Mesendoderm (in vitro differentiated cells): Measurements from ENCODE around the gene OBSCN.

Experiments used
- DNase-seq: peaks from one replicate; pipeline ENCODE4 v3.0.0; 2013
- H2AK5ac ChIP-seq: 2 replicates; pipeline ENCODE4 v1.6.1; 2013; ENCODE audit warnings: low read length, inconsistent platforms
- H2BK120ac ChIP-seq: 2 replicates; pipeline ENCODE4 v1.6.1; 2013; ENCODE audit warnings: low read depth, mild to moderate bottlenecking, low read length, moderate library complexity, mixed read lengths
- H2BK15ac ChIP-seq: replicated peaks from 2 replicates; pipeline ENCODE4 v1.6.1; 2013; ENCODE audit warnings: low read depth, mild to moderate bottlenecking, moderate library complexity
- H2BK5ac ChIP-seq: 2 replicates; pipeline ENCODE4 v1.6.1; 2013; ENCODE audit warnings: low read length, inconsistent platforms
- H3K18ac ChIP-seq: 2 replicates; pipeline ENCODE4 v1.6.1; 2013; ENCODE audit warnings: mild to moderate bottlenecking, low read length, mixed read lengths
- H3K23ac ChIP-seq: one replicate; pipeline ENCODE4 v1.6.1; 2013; ENCODE audit warnings: low read length
- H3K27ac ChIP-seq: 2 replicates; pipeline ENCODE4 v1.5.1; 2013; ENCODE audit warnings: low read depth, mild to moderate bottlenecking, inconsistent platforms, low read length, moderate library complexity
- H3K27me3 ChIP-seq: 2 replicates; pipeline ENCODE4 v1.6.1; 2013; ENCODE audit warnings: low read length, control low read depth, mild to moderate bottlenecking, inconsistent platforms; ENCODE audit not compliant: insufficient read depth, poor library complexity
- H3K36me3 ChIP-seq: 2 replicates; pipeline ENCODE4 v1.6.1; 2013; ENCODE audit warnings: low read length, inconsistent platforms; ENCODE audit not compliant: control insufficient read depth, insufficient read depth
- H3K4ac ChIP-seq: one replicate; pipeline ENCODE4 v1.6.1; 2013; ENCODE audit warnings: low read depth, mild to moderate bottlenecking, low read length, moderate library complexity
- H3K4me1 ChIP-seq: 2 replicates; pipeline ENCODE4 v1.6.1; 2013; ENCODE audit warnings: low read depth, low read length, inconsistent platforms; ENCODE audit not compliant: control insufficient read depth
- H3K4me2 ChIP-seq: 2 replicates; pipeline ENCODE4 v1.6.1; 2013; ENCODE audit warnings: low read length
- H3K4me3 ChIP-seq: 2 replicates; pipeline ENCODE4 v1.5.1; 2013; ENCODE audit warnings: mild to moderate bottlenecking, low read length
- H3K56ac ChIP-seq: one replicate; pipeline ENCODE4 v1.6.1; 2013; ENCODE audit warnings: low read length
- H3K79me1 ChIP-seq: 2 replicates; pipeline ENCODE4 v1.6.1; 2013; ENCODE audit warnings: low read length, inconsistent platforms
- H3K79me2 ChIP-seq: 2 replicates; pipeline ENCODE4 v1.6.1; 2013; ENCODE audit warnings: mild to moderate bottlenecking, low read length; ENCODE audit not compliant: control insufficient read depth, insufficient read depth
- H3K9ac ChIP-seq: 2 replicates; pipeline ENCODE4 v1.6.1; 2013; ENCODE audit warnings: low read length, inconsistent platforms
- H4K5ac ChIP-seq: one replicate; pipeline ENCODE4 v1.6.1; 2013; ENCODE audit warnings: low read length
- H4K8ac ChIP-seq: one replicate; pipeline ENCODE4 v1.6.1; 2013; ENCODE audit warnings: low read depth, mild to moderate bottlenecking, control low read depth, low read length, moderate library complexity
- WGBS: extraction: QIAGEN DNeasy Blood & Tissue Kit; methylation state at CpG from one replicate; pipeline ENCODE4 v1.1.7; 2013; ENCODE audit warnings: low lambda C conversion rate, missing lambda C conversion rate; ENCODE audit not compliant: insufficient coverage; ENCODE audit errors: extremely low coverage; 5-methylcytosine and 5-hydroxymethylcytosine counted together

The OBSCN gene

GRCh38 chr1:228361314-228362140 lies 153.7 kb downstream of the OBSCN start:
- H4K5ac ChIP-seq: no peak overlapping the region
- H3K56ac ChIP-seq: no peak overlapping the region
- no peak overlapping the region for H2BK15ac ChIP-seq
- no peak overlapping the region for H4K8ac ChIP-seq
- H3K27ac ChIP-seq: no peak overlapping the region
- H3K79me2 ChIP-seq: no peaks in the 10 kb centered on the region
- no peak overlapping the region for H3K18ac ChIP-seq
- H3K36me3 ChIP-seq: no peaks in the 10 kb centered on the region
- H3K79me1 ChIP-seq: no peaks in the 10 kb centered on the region
- no peak overlapping the region for H3K9ac ChIP-seq
- no peak overlapping the region for H2AK5ac ChIP-seq
- H3K4ac ChIP-seq: no peak overlapping the region
- WGBS: no CpG with 5 or more reads among the region's 26 CpGs
- H3K23ac ChIP-seq: no peak overlapping the region
- DNase-seq: no peak
- H3K4me1 ChIP-seq: no peaks in the 10 kb centered on the region
- H3K4me3 ChIP-seq: no peak overlapping the region
- H3K27me3 ChIP-seq: no peaks in the 10 kb centered on the region
- no peak overlapping the region for H2BK120ac ChIP-seq
- H2BK5ac ChIP-seq: no peak overlapping the region
- H3K4me2 ChIP-seq: no peak overlapping the region

- Histone ChIP-seq H3K27ac (no peak overlapping the region), H3K79me2 (no peaks in the 10 kb centered on the region), H4K8ac (no peak overlapping the region), H3K23ac (no peak overlapping the region), H3K18ac (no peak overlapping the region), H2BK5ac (no peak overlapping the region), H2BK15ac (no peak overlapping the region), H3K4me1 (no peaks in the 10 kb centered on the region), H3K56ac (no peak overlapping the region), H3K4me2 (no peak overlapping the region), H2BK120ac (no peak overlapping the region), H3K36me3 (no peaks in the 10 kb centered on the region), H3K4ac (no peak overlapping the region), H2AK5ac (no peak overlapping the region), H3K27me3 (no peaks in the 10 kb centered on the region), H3K9ac (no peak overlapping the region), H4K5ac (no peak overlapping the region), H3K4me3 (no peak overlapping the region), H3K79me1 (no peaks in the 10 kb centered on the region)
- no peak for DNase-seq
- no CpG with 5 or more reads among the region's 18 CpGs for WGBS
These were observed 154.5 kb downstream of the OBSCN start for GRCh38 chr1:228362141-228362883.

- Histone ChIP-seq H4K5ac (no peak overlapping the region), H2BK5ac (no peak overlapping the region), H3K4me2 (no peak overlapping the region), H3K4me1 (no peaks in the 10 kb centered on the region), H3K18ac (no peak overlapping the region), H3K4ac (no peak overlapping the region), H3K4me3 (no peak overlapping the region), H4K8ac (no peak overlapping the region), H2AK5ac (no peak overlapping the region), H3K79me2 (no peaks in the 10 kb centered on the region), H3K36me3 (no peaks in the 10 kb centered on the region), H3K9ac (no peak overlapping the region), H3K56ac (no peak overlapping the region), H3K27ac (no peak overlapping the region), H2BK15ac (no peak overlapping the region), H3K23ac (no peak overlapping the region), H3K27me3 (no peaks in the 10 kb centered on the region), H3K79me1 (no peaks in the 10 kb centered on the region), H2BK120ac (no peak overlapping the region)
- DNase-seq: no peak
- no CpG with 5 or more reads among the region's 4 CpGs for WGBS
These were observed 155.1 kb downstream of the OBSCN start for GRCh38 chr1:228362884-228363450.

DNA sequence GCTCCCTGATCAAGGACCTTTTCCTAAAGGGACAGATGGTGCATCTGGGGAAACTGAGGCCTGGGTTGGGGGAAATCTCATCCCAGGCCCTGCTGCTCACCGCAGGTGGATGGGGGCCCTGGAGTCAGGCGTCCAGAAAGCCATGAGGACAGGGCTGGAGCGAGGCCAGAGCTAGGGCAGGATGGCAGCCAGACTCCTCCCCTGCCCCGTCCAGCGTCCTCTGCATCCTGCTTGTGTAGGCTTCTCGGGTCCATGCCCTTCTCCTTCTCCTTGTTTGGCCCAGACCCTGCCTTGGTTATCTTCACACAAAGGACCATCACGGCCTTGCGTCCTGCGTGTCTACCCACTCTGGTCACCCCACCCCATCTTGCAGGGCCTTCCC lies 155.8 kb downstream of the OBSCN start:
- no CpG with 5 or more reads among the region's 9 CpGs for WGBS

DNA sequence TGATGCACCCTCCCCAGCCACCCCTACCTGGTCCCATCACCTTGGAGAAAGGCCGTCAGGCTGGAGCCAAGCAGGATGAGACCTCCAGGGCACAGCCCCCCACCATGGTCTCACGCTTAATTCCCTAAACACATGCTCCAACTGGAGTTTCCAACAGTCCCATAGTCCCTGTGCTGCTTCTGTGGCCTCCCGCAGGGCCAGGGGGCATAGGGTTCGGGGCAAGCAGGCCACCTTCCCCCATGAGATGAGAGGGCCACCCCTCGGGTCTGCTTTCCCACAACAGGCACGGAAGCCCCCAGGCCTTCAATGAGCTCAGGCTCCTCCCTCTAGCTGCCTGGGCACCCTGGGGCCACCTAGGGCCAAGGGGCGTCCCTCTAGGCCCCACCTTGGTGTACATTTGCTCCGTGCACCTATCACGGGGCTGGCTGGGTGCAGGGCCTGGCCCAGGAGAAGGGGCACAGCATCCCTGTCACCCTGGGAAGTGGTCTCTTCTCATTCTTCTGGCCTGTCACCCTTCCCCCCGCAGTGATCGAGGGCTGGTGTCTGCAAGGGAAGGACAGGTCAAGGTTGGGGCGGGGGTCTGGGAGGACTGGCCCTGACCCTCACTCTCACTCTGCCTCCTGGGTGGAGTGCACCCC lies 156.3 kb downstream of the OBSCN start:
- Histone ChIP-seq H3K4me1 (no peaks in the 10 kb centered on the region), H4K8ac (no peak overlapping the region), H3K4me3 (no peak overlapping the region), H3K27me3 (no peaks in the 10 kb centered on the region), H3K23ac (no peak overlapping the region), H3K4me2 (no peak overlapping the region), H3K79me1 (no peaks in the 10 kb centered on the region), H3K27ac (no peak overlapping the region), H2BK15ac (no peak overlapping the region), H4K5ac (no peak overlapping the region), H3K18ac (no peak overlapping the region), H3K79me2 (no peaks in the 10 kb centered on the region), H2AK5ac (no peak overlapping the region), H3K56ac (no peak overlapping the region), H3K9ac (no peak overlapping the region), H2BK5ac (no peak overlapping the region), H2BK120ac (no peak overlapping the region), H3K36me3 (no peaks in the 10 kb centered on the region), H3K4ac (no peak overlapping the region)
- WGBS: no CpG with 5 or more reads among the region's 12 CpGs
- DNase-seq: no peak

More for the DNA sequence above, 155.8 kb downstream of the OBSCN start:
- H3K23ac ChIP-seq: no peak overlapping the region
- no peak overlapping the region for H2BK15ac ChIP-seq
- no peak overlapping the region for H2AK5ac ChIP-seq
- no peaks in the 10 kb centered on the region for H3K36me3 ChIP-seq
- H3K79me1 ChIP-seq: no peaks in the 10 kb centered on the region
- H4K8ac ChIP-seq: no peak overlapping the region
- no peak overlapping the region for H2BK5ac ChIP-seq
- no peak overlapping the region for H3K4me3 ChIP-seq
- H3K4me2 ChIP-seq: no peak overlapping the region
- DNase-seq: no peak
- no peak overlapping the region for H3K4ac ChIP-seq
- H3K56ac ChIP-seq: no peak overlapping the region
- no peaks in the 10 kb centered on the region for H3K79me2 ChIP-seq
- no peaks in the 10 kb centered on the region for H3K4me1 ChIP-seq
- no peak overlapping the region for H4K5ac ChIP-seq
- H2BK120ac ChIP-seq: no peak overlapping the region
- H3K27me3 ChIP-seq: no peaks in the 10 kb centered on the region
- H3K18ac ChIP-seq: no peak overlapping the region
- H3K9ac ChIP-seq: no peak overlapping the region
- no peak overlapping the region for H3K27ac ChIP-seq
